K562 (cell line): ENCODE results near the gene AP1G2.

Experiments
- JUND ChIP-seq, 2 experiments: IDR thresholded peaks; 2 replicates in 1 of 2; 3 replicates in 1 of 2; pipeline ENCODE4 v1.6.1; 2011; ENCODE audit warnings: borderline replicate concordance in 2 of 2, low read depth in 2 of 2, low read length in 2 of 2, improper control_type of control experiment in 1 of 2, missing biosample characterization in 1 of 2, missing genetic modification characterization in 1 of 2, missing genetic modification reagents in 1 of 2
- PHF8 ChIP-seq: fragments of 200-600 bp; sonication (generic); IDR thresholded peaks from 2 replicates; pipeline ENCODE4 v1.6.1; 2012; ENCODE audit warnings: mixed run types, mild to moderate bottlenecking, inconsistent platforms, low read length, moderate library complexity, borderline replicate concordance
- POLR2A ChIP-seq: fragments of 450-650 bp; conservative IDR thresholded peaks from 2 replicates; pipeline ENCODE4 v1.6.1; 2016
- STAG1 ChIP-seq: sonication (generic); formaldehyde crosslinking; IDR thresholded peaks from 2 replicates; pipeline ENCODE4 v1.5.0; 2020; ENCODE audit warnings: missing genetic modification reagents, borderline replicate concordance
- TAF7 ChIP-seq: fragments of 450-650 bp; IDR thresholded peaks from 2 replicates; pipeline ENCODE4 v1.6.1; 2016; ENCODE audit warnings: missing genetic modification characterization, missing compliant biosample characterization
- ZNF133 ChIP-seq: fragments of 250-450 bp; sonication (Bioruptor Pico); IDR thresholded peaks from 2 replicates; pipeline ENCODE4 v1.4.0; 2020; ENCODE audit warnings: mild to moderate bottlenecking
- ZNF263 ChIP-seq: sonication (generic); formaldehyde crosslinking; IDR thresholded peaks from 2 replicates; pipeline ENCODE4 v1.8.0; 2022; ENCODE audit warnings: mild to moderate bottlenecking, missing genetic modification reagents, borderline replicate concordance
- TF ChIP-seq, protein P1 (sequence below), 3 experiments: IDR thresholded peaks in 2 of 3; conservative IDR thresholded peaks in 1 of 3; 2 replicates each; pipeline ENCODE4 v1.5.1; 2011 to 2012; ENCODE audit warnings: low read length in 3 of 3, mild to moderate bottlenecking in 3 of 3, control low read depth in 2 of 3, improper control_type of control experiment in 1 of 3, inconsistent platforms in 1 of 3, low read depth in 1 of 3, mixed read lengths in 1 of 3, moderate library complexity in 1 of 3; ENCODE audit not compliant: insufficient read depth in 2 of 3

DNA sequence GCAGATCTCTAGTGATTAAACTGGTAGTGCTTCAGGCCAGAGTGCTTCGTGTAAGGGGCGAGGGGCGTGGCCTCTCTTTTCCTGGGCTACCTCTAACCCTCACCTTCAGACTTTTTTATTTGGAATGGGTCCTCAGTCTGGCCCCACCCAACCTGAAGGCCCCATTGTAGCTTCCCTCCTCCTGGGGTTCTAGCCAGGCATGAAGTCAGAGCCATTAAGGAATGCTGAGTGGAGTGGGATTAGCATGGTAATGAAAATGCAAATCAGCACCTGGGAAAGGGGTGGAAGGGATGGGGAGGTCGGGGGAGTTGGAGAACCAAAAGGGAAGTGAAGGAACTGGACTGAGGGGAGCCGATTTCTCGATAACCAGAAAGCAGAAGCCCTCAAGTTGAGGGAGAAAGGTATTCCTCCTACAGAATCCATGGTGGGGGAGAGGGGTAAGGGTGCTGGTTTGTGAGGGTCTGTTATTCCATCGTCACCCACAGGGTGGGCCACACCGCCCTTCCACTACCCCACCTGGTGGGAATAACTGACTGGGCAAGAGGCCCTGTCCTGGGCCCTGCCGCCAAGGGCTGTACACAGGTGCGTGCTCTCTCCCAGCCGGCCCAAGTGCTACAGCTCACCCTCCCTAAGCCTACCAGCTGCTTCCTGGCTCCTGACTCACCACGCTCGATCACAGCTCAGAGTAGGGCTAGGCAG lies 30.1 kb downstream of the AP1G2 start:
- TF ChIP-seq ZNF263 (no peak), JUND (IDR thresholded peaks at IDR 0.05; ENCODE audit: borderline replicate concordance, low read depth, low read length) (no peak), JUND (tag; IDR thresholded peaks at IDR 0.05; ENCODE audit: borderline replicate concordance, low read depth, low read length) (no peak), POLR2A (no peak), ZNF133 (CRISPR knock-in tag) (no peak), TAF7 (tag) (no peak), PHF8 (no peak), STAG1 (CRISPR knock-in tag) (no peak)
- TF ChIP-seq, protein P1, sequence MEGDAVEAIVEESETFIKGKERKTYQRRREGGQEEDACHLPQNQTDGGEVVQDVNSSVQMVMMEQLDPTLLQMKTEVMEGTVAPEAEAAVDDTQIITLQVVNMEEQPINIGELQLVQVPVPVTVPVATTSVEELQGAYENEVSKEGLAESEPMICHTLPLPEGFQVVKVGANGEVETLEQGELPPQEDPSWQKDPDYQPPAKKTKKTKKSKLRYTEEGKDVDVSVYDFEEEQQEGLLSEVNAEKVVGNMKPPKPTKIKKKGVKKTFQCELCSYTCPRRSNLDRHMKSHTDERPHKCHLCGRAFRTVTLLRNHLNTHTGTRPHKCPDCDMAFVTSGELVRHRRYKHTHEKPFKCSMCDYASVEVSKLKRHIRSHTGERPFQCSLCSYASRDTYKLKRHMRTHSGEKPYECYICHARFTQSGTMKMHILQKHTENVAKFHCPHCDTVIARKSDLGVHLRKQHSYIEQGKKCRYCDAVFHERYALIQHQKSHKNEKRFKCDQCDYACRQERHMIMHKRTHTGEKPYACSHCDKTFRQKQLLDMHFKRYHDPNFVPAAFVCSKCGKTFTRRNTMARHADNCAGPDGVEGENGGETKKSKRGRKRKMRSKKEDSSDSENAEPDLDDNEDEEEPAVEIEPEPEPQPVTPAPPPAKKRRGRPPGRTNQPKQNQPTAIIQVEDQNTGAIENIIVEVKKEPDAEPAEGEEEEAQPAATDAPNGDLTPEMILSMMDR (IDR thresholded peaks at IDR 0.05 in 2 of 3, conservative IDR thresholded peaks at IDR 0.05 in 1 of 3; ENCODE audit: insufficient read depth in 2 of 3, low read depth in 1 of 3, low read length in 3 of 3): no peak
